PC-9 (cell line): ENCODE measurements around the gene NMNAT3.

ENCODE experiments used
- EZH2 ChIP-seq: fragments of 200-600 bp; sonication (generic); IDR thresholded peaks from 2 replicates; pipeline ENCODE4 v1.8.0; 2017; ENCODE audit warnings: antibody characterized with exemption, low read depth
- TF ChIP-seq, protein P1 (sequence below): fragments of 200-600 bp; sonication (generic); conservative IDR thresholded peaks from 2 replicates; pipeline ENCODE4 v1.6.1; 2017; ENCODE audit warnings: mixed run types, antibody characterized with exemption, mild to moderate bottlenecking, moderate library complexity

DNA sequence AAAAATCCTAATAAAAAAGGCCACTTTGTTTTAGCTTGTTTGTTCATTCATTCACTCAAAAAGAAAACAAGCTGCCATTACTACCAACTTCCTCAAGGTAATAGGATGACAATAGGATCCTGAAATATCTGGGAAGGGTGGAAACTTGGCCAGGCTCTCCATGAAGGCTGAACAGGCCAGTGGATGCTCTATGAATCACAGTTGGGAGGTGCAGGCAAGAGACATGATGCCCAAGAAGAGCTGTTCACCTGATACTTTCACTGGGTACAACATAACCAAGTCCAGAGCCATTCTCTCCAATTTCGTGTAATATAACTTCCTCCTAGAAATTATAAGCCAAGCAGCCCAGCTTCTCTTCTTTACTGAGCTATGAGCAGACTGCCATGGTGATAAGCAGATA lies 37.3 kb downstream of the NMNAT3 start:
- TF ChIP-seq, protein P1, sequence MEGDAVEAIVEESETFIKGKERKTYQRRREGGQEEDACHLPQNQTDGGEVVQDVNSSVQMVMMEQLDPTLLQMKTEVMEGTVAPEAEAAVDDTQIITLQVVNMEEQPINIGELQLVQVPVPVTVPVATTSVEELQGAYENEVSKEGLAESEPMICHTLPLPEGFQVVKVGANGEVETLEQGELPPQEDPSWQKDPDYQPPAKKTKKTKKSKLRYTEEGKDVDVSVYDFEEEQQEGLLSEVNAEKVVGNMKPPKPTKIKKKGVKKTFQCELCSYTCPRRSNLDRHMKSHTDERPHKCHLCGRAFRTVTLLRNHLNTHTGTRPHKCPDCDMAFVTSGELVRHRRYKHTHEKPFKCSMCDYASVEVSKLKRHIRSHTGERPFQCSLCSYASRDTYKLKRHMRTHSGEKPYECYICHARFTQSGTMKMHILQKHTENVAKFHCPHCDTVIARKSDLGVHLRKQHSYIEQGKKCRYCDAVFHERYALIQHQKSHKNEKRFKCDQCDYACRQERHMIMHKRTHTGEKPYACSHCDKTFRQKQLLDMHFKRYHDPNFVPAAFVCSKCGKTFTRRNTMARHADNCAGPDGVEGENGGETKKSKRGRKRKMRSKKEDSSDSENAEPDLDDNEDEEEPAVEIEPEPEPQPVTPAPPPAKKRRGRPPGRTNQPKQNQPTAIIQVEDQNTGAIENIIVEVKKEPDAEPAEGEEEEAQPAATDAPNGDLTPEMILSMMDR: no peak
- no peak for TF ChIP-seq EZH2
